SU-DHL-6 (cell line): ENCODE results near the gene CD8A.
"Not testable (repeated sequence)": the region's sequence is repeated elsewhere in the genome, so short reads cannot be mapped to it uniquely, and the experiment has no call there.

Experiments used
- H2AFZ ChIP-seq: fragments of 200-600 bp; sonication (generic); 2 replicates; pipeline ENCODE4 v1.6.1; 2014; ENCODE audit warnings: low read depth, mild to moderate bottlenecking, moderate library complexity, mixed read lengths, antibody characterized with exemption, low read length; ENCODE audit not compliant: severe bottlenecking
- H3F3A ChIP-seq: fragments of 200-600 bp; shearing (Covaris generic); 2 replicates; pipeline ENCODE4 v1.6.0; 2016; ENCODE audit warnings: antibody characterized with exemption, mild to moderate bottlenecking; ENCODE audit not compliant: insufficient read depth
- H3K27ac ChIP-seq: fragments of 200-600 bp; sonication (generic); 2 replicates; pipeline ENCODE4 v1.5.1; 2016; ENCODE audit warnings: low read depth, mild to moderate bottlenecking, low read length, moderate library complexity, mixed read lengths
- H3K27me3 ChIP-seq: fragments of 200-600 bp; sonication (generic), shearing (Covaris generic); 2 replicates; pipeline ENCODE4 v1.6.0; 2014; ENCODE audit warnings: mild to moderate bottlenecking, low read length
- H3K36me3 ChIP-seq: fragments of 200-600 bp; sonication (generic); 2 replicates; pipeline ENCODE4 v1.6.1; 2014; ENCODE audit warnings: mild to moderate bottlenecking, low read length, mixed read lengths
- H3K4me2 ChIP-seq: fragments of 300-600, 200-600 bp; shearing (Covaris generic), sonication (generic); 2 replicates; pipeline ENCODE4 v1.6.0; 2014; ENCODE audit warnings: low read length, low read depth, mild to moderate bottlenecking; ENCODE audit not compliant: poor library complexity, severe bottlenecking
- H3K4me3 ChIP-seq: fragments of 200-600 bp; sonication (generic); 2 replicates; pipeline ENCODE4 v1.5.1; 2014; ENCODE audit warnings: antibody characterized with exemption, low read length, mild to moderate bottlenecking, mixed read lengths; ENCODE audit not compliant: insufficient read depth, poor library complexity, severe bottlenecking
- H3K79me2 ChIP-seq: fragments of 200-600 bp; sonication (generic); 2 replicates; pipeline ENCODE4 v1.6.1; 2014; ENCODE audit warnings: mild to moderate bottlenecking, low read length, moderate library complexity; ENCODE audit not compliant: insufficient read depth
- H3K9ac ChIP-seq: fragments of 200-600 bp; sonication (generic); 2 replicates; pipeline ENCODE4 v1.7.0; 2014; ENCODE audit warnings: mild to moderate bottlenecking, low read length
- H3K9me2 ChIP-seq: fragments of 200-600 bp; sonication (generic); replicated peaks from 2 replicates; pipeline ENCODE4 v1.6.1; 2014; ENCODE audit warnings: low read length; ENCODE audit not compliant: insufficient read depth
- H3K9me3 ChIP-seq: fragments of 200-600 bp; sonication (generic); 2 replicates; pipeline ENCODE4 v1.6.1; 2014; ENCODE audit warnings: low read length, mixed read lengths; ENCODE audit not compliant: insufficient read depth
- H4K20me1 ChIP-seq: fragments of 200-600 bp; sonication (generic); 2 replicates; pipeline ENCODE4 v1.6.1; 2014; ENCODE audit warnings: low read depth, mild to moderate bottlenecking, antibody characterized with exemption, low read length, moderate library complexity, mixed read lengths
- CTCF ChIP-seq: fragments of 200-600 bp; sonication (generic); IDR thresholded peaks from one replicate; pipeline ENCODE4 v1.5.1; 2017; ENCODE audit warnings: antibody characterized with exemption, mild to moderate bottlenecking, low read length, moderate library complexity; ENCODE audit not compliant: insufficient read depth, poor library complexity, severe bottlenecking
- EZH2phosphoT487 ChIP-seq: fragments of 200-600 bp; sonication (generic), shearing (Covaris generic); conservative IDR thresholded peaks from 2 replicates; pipeline ENCODE4 v1.6.1; 2018; ENCODE audit warnings: mild to moderate bottlenecking, antibody characterized with exemption, low read length, moderate library complexity, mixed read lengths

CD8A gene

GRCh38 chr2:86747711-86748639 is 42.7 kb downstream of the CD8A start:
- Histone ChIP-seq H3K27ac (no peak overlapping the region), H2AFZ (no peak overlapping the region)

DNA sequence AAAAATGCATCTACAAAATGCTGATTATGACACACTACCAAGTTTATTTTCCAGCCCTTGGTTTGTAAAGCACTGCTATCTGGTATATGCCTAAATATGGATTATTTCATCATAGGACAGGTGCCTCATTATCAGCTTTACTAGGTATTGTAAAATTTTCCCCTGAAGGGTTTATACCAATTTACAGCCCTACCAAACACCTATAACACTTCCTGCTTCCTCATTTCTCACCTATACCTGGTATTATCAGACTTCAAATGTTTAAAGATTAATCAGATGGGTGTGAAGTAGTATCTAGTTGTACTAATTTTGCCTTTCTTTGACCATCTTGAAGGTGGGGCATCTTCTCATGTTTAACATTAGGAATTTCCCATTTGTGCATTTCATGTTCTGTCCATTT is 43.8 kb downstream of the CD8A start:
- peaks cover 56% of the 10 kb centered on the region for H3K79me2 ChIP-seq
- H3K27me3 ChIP-seq = no peaks in the 10 kb centered on the region
- no peak overlapping the region for H2AFZ ChIP-seq
- peaks cover 31% of the 10 kb centered on the region for H3K36me3 ChIP-seq
- H3K4me2 ChIP-seq = no peak overlapping the region
- H3K4me3 ChIP-seq = no peak overlapping the region
- no peaks in the 10 kb centered on the region for H4K20me1 ChIP-seq
- TF ChIP-seq CTCF (no peak), EZH2phosphoT487 (no peak)
- no peaks in the 10 kb centered on the region for H3K9me2 ChIP-seq
- H3F3A ChIP-seq = no peaks in the 10 kb centered on the region
- H3K9ac ChIP-seq = no peak overlapping the region
- H3K27ac ChIP-seq = no peak overlapping the region
- H3K9me3 ChIP-seq = peaks cover 18% of the 10 kb centered on the region; the same call in 1 of the 2 replicates

More at GRCh38 chr2:86747711-86748639, 42.7 kb downstream of the CD8A start:
- Histone ChIP-seq H3K4me3 (no peak overlapping the region), H4K20me1 (no peaks in the 10 kb centered on the region), H3K27me3 (no peaks in the 10 kb centered on the region), H3K9me2 (no peaks in the 10 kb centered on the region), H3F3A (no peaks in the 10 kb centered on the region), H3K4me2 (no peak overlapping the region), H3K9me3 (peaks cover 18% of the 10 kb centered on the region; the same call in 1 of the 2 replicates), H3K79me2 (peaks cover 56% of the 10 kb centered on the region), H3K36me3 (peaks cover 35% of the 10 kb centered on the region), H3K9ac (no peak overlapping the region)
- TF ChIP-seq EZH2phosphoT487 (no peak), CTCF (no peak)

DNA sequence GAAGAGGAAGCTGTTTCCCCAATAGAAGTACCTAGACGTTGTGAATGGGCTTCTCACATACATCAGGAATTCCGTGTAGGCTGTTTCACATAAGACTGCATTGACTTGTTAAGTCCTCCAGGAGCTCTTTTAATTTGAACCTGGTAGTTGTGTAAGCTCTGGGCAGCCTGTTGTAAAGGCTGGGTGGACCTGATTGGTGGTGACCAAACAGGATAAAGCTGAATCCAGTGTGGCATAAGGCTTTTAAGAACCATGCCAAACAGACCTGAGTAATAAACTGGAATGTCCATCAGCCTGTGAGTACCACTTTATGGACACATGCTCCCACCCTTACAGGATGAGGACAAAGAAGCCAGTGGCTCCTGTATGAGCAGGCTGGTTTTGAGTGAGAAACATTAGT is 46.6 kb downstream of the CD8A start:
- peaks cover 8% of the 10 kb centered on the region; the same call in 1 of the 2 replicates for H3K36me3 ChIP-seq
- no peaks in the 10 kb centered on the region for H4K20me1 ChIP-seq
- peaks cover 36% of the 10 kb centered on the region for H3K79me2 ChIP-seq
- no peak overlapping the region for H2AFZ ChIP-seq
- H3K27ac ChIP-seq = no peak overlapping the region
- H3K27me3 ChIP-seq = no peaks in the 10 kb centered on the region
- no peak for TF ChIP-seq CTCF
- TF ChIP-seq EZH2phosphoT487 = no peak
- no peaks in the 10 kb centered on the region for H3F3A ChIP-seq
- no peak overlapping the region for H3K9ac ChIP-seq
- no peak overlapping the region for H3K4me2 ChIP-seq
- H3K9me2 ChIP-seq = no peaks in the 10 kb centered on the region
- H3K9me3 ChIP-seq = no peaks in the 10 kb centered on the region; the same call in 1 of the 2 replicates
- no peak overlapping the region for H3K4me3 ChIP-seq

DNA sequence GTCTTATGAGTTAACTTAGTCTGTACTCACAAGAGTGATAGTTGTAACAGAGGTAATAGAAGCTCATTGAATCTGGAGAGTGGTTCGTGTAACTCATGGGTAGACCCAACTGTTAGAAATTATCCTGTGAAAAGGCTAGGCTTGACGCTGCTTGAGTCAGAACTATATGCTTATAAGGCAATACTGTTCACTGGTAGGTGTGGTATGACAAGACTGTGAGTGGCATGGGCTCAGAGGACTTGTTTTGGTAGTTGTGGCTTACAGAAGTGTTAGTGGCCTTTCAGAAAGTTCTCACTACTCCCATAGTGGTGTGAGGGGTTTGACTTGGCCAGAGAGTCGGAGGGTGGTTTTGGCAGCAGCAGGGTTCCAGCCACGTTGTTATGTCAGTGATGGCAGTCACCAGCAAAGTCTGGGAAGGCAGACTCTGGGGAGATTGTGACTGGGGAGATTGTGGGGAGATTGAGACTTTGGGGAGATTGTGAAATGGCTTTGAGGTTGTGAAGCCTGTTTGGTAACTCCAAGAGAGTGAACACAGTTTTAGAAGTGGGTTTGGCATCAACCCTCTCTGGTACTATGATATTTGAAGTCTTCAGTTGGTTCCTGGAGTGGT is 48.7 kb downstream of the CD8A start:
- not testable (repeated sequence) for H3K9ac ChIP-seq, H3K27me3 ChIP-seq, H3K4me2 ChIP-seq, H3K27ac ChIP-seq, H3K9me3 ChIP-seq, H4K20me1 ChIP-seq, H3K4me3 ChIP-seq, H3K9me2 ChIP-seq, H3F3A ChIP-seq, H2AFZ ChIP-seq, H3K36me3 ChIP-seq
- H3K79me2 ChIP-seq = peaks cover 16% of the 10 kb centered on the region; the same call in 1 of the 2 replicates

- not testable (repeated sequence) for H3K27me3 ChIP-seq, H3K9me3 ChIP-seq, H3K36me3 ChIP-seq, H3K27ac ChIP-seq, H4K20me1 ChIP-seq, H3K79me2 ChIP-seq, H3F3A ChIP-seq, H3K4me3 ChIP-seq, H3K9me2 ChIP-seq, H3K9ac ChIP-seq, H2AFZ ChIP-seq, H3K4me2 ChIP-seq
Observed at GRCh38 chr2:86739889-86740288, 50.8 kb downstream of the CD8A start.
